ENCODE results near the gene IFT122.
"Not testable (repeated sequence)": the region's sequence is repeated elsewhere in the genome, so short reads cannot be mapped to it uniquely, and the experiment has no call there.

The IFT122 gene

DNA sequence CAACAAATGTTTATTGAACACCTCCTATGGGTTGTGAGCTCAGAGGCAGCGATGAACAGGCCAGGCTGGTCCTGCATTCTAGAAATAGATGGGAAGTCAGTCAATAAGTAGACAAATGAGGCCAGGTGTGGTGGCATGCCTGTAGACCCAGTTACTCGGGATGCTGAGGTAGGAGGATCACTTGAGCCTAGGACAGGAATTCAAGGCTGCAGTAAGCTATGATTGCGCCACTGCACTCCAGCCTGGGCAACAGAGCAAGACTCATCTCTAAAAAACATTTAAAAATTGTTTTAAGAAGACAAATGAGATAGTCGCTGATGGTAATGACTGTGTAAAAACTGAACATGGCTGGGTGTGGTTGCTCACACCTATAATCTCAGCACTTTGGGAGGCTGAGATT, 84.1 kb downstream of the IFT122 start:
- DNase-seq, result no peak

DNA sequence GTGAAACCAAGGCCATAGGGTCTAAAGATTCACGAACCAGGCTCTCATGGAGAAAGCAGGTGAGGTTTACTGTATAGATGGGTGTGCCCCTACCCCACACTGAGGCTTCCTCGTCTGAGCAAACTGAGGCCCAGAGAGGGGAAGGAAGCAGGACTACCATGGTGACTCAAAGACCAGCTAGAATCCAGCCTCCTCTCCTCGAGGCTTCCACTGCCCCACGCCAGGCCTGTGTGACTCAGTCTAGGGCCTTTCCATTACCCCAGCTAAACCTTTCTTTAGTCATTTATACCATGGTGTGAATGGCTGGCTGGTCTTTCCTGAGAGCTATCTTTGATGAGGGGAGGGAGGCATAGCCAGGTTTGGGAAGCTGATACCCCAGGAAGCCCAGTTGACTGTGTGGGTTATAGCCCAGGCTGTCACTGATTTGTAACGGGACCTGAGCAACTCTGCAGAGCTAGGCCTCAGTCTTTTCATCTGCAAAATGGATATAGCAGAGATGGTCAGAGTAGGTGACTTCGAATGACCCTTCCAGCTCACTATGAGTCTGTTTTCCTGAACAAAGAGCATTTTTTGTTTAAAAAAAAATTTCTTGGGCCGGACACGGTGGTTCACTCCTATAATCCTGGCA, 85.4 kb downstream of the IFT122 start:
- no peak for DNase-seq

DNA sequence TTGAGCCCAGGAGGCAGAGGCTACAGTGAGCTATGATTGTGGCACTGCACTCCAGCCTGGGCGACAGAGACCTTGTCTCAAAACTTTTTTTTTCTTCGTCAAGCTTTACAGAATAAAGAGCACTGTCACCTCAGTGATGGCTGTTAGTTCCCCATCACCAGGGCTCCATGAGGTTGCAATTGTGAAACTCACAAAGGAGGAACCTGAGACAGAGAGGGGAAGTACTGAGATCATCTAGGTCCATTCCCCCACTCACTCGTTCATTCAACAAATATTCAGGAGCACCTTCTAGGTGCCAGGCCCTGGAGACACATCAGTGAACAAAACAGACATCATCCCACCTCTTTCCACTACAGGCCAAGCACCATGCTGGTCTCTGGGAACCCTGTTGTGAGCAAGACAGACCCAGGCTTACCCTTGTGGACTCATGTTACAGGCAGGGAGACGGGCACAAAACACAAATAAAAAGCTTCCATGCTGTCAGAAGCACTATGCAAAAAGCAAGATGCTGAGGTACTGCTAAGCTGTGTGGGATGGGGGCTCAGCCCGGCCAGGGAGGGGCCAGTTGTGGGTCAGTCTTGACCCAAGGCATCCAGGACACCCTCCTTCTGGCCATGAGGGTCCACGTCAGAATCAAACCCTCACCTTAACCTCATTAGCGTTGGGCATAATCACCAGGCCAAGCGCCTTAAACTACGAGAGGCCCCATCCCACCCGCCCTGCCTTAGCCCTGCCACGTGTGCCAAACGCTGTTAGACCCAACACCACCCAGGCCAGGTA, 86.3 kb downstream of the IFT122 start:
- no peak for DNase-seq

DNA sequence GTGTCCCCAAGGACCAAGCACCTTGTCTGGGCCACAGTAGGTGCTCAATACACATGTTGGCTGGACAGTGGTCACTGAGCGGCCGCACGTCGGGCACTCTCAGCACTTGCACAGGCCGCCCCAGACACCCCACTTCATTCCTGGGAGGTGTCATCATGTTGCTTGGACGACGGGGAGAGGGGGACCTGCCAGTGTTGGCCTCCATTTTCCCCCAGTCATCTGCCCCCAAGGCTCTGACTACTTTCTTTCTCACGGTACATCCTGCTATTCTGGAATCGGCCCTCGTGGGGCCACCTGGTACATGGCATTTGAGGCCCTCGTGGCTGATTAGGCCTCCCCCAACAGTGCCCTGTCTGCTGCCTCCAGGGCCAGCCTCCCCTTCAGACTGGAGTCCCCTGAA, 87.2 kb downstream of the IFT122 start:
- no peak for DNase-seq

DNA sequence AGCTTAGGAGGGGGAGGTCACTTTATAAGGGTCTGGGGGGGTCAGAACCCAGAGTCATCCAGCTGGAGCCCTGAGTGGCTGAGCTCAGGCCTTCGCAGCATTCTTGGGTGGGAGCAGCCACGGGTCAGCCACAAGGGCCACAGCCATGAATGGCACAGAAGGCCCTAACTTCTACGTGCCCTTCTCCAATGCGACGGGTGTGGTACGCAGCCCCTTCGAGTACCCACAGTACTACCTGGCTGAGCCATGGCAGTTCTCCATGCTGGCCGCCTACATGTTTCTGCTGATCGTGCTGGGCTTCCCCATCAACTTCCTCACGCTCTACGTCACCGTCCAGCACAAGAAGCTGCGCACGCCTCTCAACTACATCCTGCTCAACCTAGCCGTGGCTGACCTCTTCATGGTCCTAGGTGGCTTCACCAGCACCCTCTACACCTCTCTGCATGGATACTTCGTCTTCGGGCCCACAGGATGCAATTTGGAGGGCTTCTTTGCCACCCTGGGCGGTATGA, 88.6 kb downstream of the IFT122 start, which contains the start of gene RHO:
TSS of gene RHO (plus strand) at position 51 of the 512 bp plus-strand sequence. CDS start at position 146, 95 bp downstream.
- no peak for DNase-seq

DNA sequence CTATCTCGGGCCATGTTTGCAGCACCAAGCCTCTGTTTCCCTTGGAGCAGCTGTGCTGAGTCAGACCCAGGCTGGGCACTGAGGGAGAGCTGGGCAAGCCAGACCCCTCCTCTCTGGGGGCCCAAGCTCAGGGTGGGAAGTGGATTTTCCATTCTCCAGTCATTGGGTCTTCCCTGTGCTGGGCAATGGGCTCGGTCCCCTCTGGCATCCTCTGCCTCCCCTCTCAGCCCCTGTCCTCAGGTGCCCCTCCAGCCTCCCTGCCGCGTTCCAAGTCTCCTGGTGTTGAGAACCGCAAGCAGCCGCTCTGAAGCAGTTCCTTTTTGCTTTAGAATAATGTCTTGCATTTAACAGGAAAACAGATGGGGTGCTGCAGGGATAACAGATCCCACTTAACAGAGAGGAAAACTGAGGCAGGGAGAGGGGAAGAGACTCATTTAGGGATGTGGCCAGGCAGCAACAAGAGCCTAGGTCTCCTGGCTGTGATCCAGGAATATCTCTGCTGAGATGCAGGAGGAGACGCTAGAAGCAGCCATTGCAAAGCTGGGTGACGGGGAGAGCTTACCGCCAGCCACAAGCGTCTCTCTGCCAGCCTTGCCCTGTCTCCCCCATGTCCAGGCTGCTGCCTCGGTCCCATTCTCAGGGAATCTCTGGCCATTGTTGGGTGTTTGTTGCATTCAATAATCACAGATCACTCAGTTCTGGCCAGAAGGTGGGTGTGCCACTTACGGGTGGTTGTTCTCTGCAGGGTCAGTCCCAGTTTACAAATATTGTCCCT, 89.6 kb downstream of the IFT122 start:
- DNase-seq, result no peak

DNA sequence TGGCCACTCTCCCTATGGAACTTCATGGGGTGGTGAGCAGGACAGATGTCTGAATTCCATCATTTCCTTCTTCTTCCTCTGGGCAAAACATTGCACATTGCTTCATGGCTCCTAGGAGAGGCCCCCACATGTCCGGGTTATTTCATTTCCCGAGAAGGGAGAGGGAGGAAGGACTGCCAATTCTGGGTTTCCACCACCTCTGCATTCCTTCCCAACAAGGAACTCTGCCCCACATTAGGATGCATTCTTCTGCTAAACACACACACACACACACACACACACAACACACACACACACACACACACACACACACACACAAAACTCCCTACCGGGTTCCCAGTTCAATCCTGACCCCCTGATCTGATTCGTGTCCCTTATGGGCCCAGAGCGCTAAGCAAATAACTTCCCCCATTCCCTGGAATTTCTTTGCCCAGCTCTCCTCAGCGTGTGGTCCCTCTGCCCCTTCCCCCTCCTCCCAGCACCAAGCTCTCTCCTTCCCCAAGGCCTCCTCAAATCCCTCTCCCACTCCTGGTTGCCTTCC, 90.3 kb downstream of the IFT122 start:
- DNase-seq, result no peak

DNA sequence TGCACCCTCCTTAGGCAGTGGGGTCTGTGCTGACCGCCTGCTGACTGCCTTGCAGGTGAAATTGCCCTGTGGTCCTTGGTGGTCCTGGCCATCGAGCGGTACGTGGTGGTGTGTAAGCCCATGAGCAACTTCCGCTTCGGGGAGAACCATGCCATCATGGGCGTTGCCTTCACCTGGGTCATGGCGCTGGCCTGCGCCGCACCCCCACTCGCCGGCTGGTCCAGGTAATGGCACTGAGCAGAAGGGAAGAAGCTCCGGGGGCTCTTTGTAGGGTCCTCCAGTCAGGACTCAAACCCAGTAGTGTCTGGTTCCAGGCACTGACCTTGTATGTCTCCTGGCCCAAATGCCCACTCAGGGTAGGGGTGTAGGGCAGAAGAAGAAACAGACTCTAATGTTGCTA, 90.8 kb downstream of the IFT122 start:
- DNase-seq, result no peak

DNA sequence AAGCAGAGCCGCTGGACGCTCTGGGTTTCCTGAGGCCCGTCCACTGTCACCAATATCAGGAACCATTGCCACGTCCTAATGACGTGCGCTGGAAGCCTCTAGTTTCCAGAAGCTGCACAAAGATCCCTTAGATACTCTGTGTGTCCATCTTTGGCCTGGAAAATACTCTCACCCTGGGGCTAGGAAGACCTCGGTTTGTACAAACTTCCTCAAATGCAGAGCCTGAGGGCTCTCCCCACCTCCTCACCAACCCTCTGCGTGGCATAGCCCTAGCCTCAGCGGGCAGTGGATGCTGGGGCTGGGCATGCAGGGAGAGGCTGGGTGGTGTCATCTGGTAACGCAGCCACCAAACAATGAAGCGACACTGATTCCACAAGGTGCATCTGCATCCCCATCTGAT, 91.7 kb downstream of the IFT122 start:
- no peak for DNase-seq

GRCh38 chr3:129532261-129532660, 92.2 kb downstream of the IFT122 start:
- no peak for DNase-seq

DNA sequence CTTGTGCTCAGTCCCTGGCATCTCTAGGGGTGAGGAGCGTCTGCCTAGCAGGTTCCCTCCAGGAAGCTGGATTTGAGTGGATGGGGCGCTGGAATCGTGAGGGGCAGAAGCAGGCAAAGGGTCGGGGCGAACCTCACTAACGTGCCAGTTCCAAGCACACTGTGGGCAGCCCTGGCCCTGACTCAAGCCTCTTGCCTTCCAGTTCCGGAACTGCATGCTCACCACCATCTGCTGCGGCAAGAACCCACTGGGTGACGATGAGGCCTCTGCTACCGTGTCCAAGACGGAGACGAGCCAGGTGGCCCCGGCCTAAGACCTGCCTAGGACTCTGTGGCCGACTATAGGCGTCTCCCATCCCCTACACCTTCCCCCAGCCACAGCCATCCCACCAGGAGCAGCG, 93.4 kb downstream of the IFT122 start:
- no peak for DNase-seq

GRCh38 chr3:129534428-129535027, 94.5 kb downstream of the IFT122 start:
- no peak for DNase-seq

DNA sequence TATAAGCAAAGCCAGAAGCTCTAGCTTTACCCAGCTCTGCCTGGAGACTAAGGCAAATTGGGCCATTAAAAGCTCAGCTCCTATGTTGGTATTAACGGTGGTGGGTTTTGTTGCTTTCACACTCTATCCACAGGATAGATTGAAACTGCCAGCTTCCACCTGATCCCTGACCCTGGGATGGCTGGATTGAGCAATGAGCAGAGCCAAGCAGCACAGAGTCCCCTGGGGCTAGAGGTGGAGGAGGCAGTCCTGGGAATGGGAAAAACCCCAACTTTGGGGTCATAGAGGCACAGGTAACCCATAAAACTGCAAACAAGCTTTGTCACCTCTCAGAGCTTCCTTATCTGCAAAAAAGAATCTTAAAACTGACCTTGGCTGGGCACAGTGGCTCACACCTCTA, 95.1 kb downstream of the IFT122 start:
- DNase-seq, result no peak

- no peak for DNase-seq
These were observed 96.3 kb downstream of the IFT122 start for GRCh38 chr3:129536374-129536667.

- no peak for DNase-seq
These were observed 96.8 kb downstream of the IFT122 start for GRCh38 chr3:129536804-129537203.

- DNase-seq, result no peak
These were observed 99.2 kb downstream of the IFT122 start for GRCh38 chr3:129539206-129539605.

DNA sequence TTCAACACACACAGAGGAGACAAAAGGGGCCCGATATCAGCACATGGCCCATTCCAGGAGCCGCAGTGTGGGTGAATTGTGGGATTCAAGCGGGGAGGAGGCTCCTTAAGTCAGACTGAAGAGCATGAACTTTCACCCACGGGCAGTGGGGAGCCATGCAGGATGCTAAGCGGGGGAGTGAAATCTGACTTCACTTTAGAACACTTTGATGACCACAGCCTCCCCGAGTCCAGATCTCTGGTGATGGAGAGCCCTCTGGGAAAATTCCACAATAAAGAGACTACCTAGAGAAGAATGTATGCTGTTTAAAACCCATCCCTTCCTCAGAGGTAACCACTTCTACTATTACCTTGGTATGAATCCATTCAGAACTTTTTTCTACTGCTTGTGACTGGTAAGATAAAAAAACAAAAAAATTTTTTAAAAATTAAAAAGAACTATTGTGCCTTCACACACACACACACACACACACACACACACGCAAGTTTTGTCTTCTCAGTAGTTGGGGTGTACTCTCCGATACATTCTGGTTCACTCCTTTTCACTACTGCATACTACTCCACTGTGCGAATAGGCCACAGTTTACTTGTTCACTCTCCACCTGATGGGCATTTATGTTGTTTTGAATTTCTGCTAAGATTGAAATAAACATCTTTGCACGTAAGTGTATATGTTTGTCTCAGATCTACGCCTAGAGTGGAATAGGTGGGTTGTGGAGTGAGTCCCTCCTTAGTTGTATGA, 100.9 kb downstream of the IFT122 start:
- no peak for DNase-seq

DNA sequence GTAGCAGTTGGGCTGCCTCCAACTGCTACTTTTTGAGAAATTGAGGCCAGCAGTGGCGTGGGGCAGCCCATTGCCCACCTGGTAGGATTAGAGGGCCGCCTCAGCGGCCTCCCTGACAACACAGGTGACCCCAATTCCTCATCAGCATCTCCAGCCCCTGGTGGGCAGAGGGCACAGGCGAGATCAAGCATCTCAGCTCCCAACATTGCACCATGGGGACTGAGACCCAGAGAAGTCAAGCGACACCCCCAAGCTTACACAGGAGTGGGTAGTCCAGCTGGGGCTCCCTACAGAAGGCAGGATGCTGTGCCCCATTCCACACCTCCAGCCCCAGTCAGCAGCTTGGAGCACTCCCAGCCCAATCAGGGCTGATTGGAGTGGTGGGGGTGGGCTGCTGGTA, 102.7 kb downstream of the IFT122 start:
- no peak for DNase-seq

- DNase-seq, result no peak
These were observed 103.2 kb downstream of the IFT122 start, which contains the start of gene H1-8 for GRCh38 chr3:129543156-129543790. H1-8 (plus strand) TSS chr3:129543175; CDS start chr3:129543219, 44 bp downstream.

- DNase-seq, result no peak
These were observed 104.0 kb downstream of the IFT122 start for GRCh38 chr3:129543999-129544398.

GRCh38 chr3:129545951-129546350, 105.9 kb downstream of the IFT122 start:
- not testable (repeated sequence) for DNase-seq

- no peak for DNase-seq
These were observed 107.2 kb downstream of the IFT122 start for GRCh38 chr3:129547241-129547640.

Measured in activated CD8-positive, alpha-beta memory T cell treated with anti-CD3 and anti-CD28 coated beads, Interleukin-2, amount 50 U/mL, for 48 hours (primary cell).